ENCODE results near the gene YY1.

YY1 gene

GRCh38 chr14:100320157-100320856 is 81.4 kb downstream of the YY1 start:
- Mint-ChIP-seq H3K4me1 (peaks cover 5% of the 10 kb centered on the region), H3K36me3 (no peaks in the 10 kb centered on the region), H3K9me3 (no peaks in the 10 kb centered on the region), H3K27ac (no peak overlapping the region), H3K27me3 (no peaks in the 10 kb centered on the region), H3K4me3 (no peak overlapping the region)

- Mint-ChIP-seq H3K27ac (no peak overlapping the region), H3K36me3 (no peaks in the 10 kb centered on the region), H3K4me1 (peaks cover 5% of the 10 kb centered on the region), H3K9me3 (no peaks in the 10 kb centered on the region), H3K27me3 (no peaks in the 10 kb centered on the region), H3K4me3 (no peak overlapping the region)
Measured at GRCh38 chr14:100321473-100322137, 82.7 kb downstream of the YY1 start.

- no peak overlapping the region for H3K4me3 Mint-ChIP-seq
- no peaks in the 10 kb centered on the region for H3K36me3 Mint-ChIP-seq
- H3K27me3 Mint-ChIP-seq = no peaks in the 10 kb centered on the region
- H3K27ac Mint-ChIP-seq = peak overlapping the region; percentile 55
- peaks cover 5% of the 10 kb centered on the region for H3K4me1 Mint-ChIP-seq
- no peaks in the 10 kb centered on the region for H3K9me3 Mint-ChIP-seq
Measured at GRCh38 chr14:100322138-100322957, 83.4 kb downstream of the YY1 start.

GRCh38 chr14:100323121-100323941 is 84.4 kb downstream of the YY1 start, which contains the start of gene SLC25A47:
TSS of gene SLC25A47 (plus strand) at chr14:100323339. CDS start at chr14:100323415, 76 bp downstream.
- H3K4me3 Mint-ChIP-seq = no peak within 1 kb of the TSS
- peak within 1 kb of the TSS; percentile 55 for H3K27ac Mint-ChIP-seq

GRCh38 chr14:100323942-100324307 is 85.0 kb downstream of the YY1 start:
- Mint-ChIP-seq H3K4me1 (no peaks in the 10 kb centered on the region), H3K4me3 (no peak overlapping the region), H3K9me3 (no peaks in the 10 kb centered on the region), H3K36me3 (no peaks in the 10 kb centered on the region), H3K27me3 (no peaks in the 10 kb centered on the region), H3K27ac (no peak overlapping the region)

More at GRCh38 chr14:100323121-100323941, 84.4 kb downstream of the YY1 start, which contains the start of gene SLC25A47:
- no peaks in the 10 kb centered on the region for H3K9me3 Mint-ChIP-seq
- H3K36me3 Mint-ChIP-seq = no peaks in the 10 kb centered on the region
- no peaks in the 10 kb centered on the region for H3K27me3 Mint-ChIP-seq
- H3K4me1 Mint-ChIP-seq = no peaks in the 10 kb centered on the region

GRCh38 chr14:100325231-100325632 is 86.3 kb downstream of the YY1 start:
- Mint-ChIP-seq H3K27ac (no peak overlapping the region), H3K27me3 (no peaks in the 10 kb centered on the region), H3K36me3 (no peaks in the 10 kb centered on the region), H3K9me3 (no peaks in the 10 kb centered on the region), H3K4me3 (no peak overlapping the region), H3K4me1 (no peaks in the 10 kb centered on the region)

GRCh38 chr14:100325958-100326357 is 87.0 kb downstream of the YY1 start:
- Mint-ChIP-seq H3K36me3 (no peaks in the 10 kb centered on the region), H3K4me1 (no peaks in the 10 kb centered on the region), H3K9me3 (no peaks in the 10 kb centered on the region), H3K27ac (no peak overlapping the region), H3K27me3 (no peaks in the 10 kb centered on the region), H3K4me3 (no peak overlapping the region)

GRCh38 chr14:100327128-100327527 is 88.2 kb downstream of the YY1 start:
- no peaks in the 10 kb centered on the region for H3K36me3 Mint-ChIP-seq
- H3K27ac Mint-ChIP-seq = no peak overlapping the region
- H3K4me3 Mint-ChIP-seq = no peak overlapping the region
- no peaks in the 10 kb centered on the region for H3K27me3 Mint-ChIP-seq
- H3K4me1 Mint-ChIP-seq = no peaks in the 10 kb centered on the region
- H3K9me3 Mint-ChIP-seq = no peaks in the 10 kb centered on the region

- no peak overlapping the region for H3K4me3 Mint-ChIP-seq
- H3K27me3 Mint-ChIP-seq = no peaks in the 10 kb centered on the region
- no peaks in the 10 kb centered on the region for H3K4me1 Mint-ChIP-seq
- H3K27ac Mint-ChIP-seq = no peak overlapping the region
- H3K36me3 Mint-ChIP-seq = no peaks in the 10 kb centered on the region
- no peaks in the 10 kb centered on the region for H3K9me3 Mint-ChIP-seq
Measured at GRCh38 chr14:100328495-100329163, 89.7 kb downstream of the YY1 start.

GRCh38 chr14:100329233-100330006 is 90.5 kb downstream of the YY1 start:
- H3K36me3 Mint-ChIP-seq = no peaks in the 10 kb centered on the region
- H3K27me3 Mint-ChIP-seq = no peaks in the 10 kb centered on the region
- H3K4me3 Mint-ChIP-seq = no peak overlapping the region
- no peaks in the 10 kb centered on the region for H3K9me3 Mint-ChIP-seq
- H3K4me1 Mint-ChIP-seq = no peaks in the 10 kb centered on the region
- peak overlapping the region; percentile 59 for H3K27ac Mint-ChIP-seq

- Mint-ChIP-seq H3K36me3 (no peaks in the 10 kb centered on the region), H3K4me3 (no peak overlapping the region), H3K27ac (no peak overlapping the region), H3K9me3 (no peaks in the 10 kb centered on the region), H3K27me3 (no peaks in the 10 kb centered on the region), H3K4me1 (no peaks in the 10 kb centered on the region)
Measured at GRCh38 chr14:100330007-100330344, 91.0 kb downstream of the YY1 start.

GRCh38 chr14:100330388-100330931 is 91.5 kb downstream of the YY1 start:
- Mint-ChIP-seq H3K27me3 (no peaks in the 10 kb centered on the region), H3K9me3 (no peaks in the 10 kb centered on the region), H3K4me3 (no peak overlapping the region), H3K27ac (no peak overlapping the region), H3K4me1 (no peaks in the 10 kb centered on the region), H3K36me3 (no peaks in the 10 kb centered on the region)

GRCh38 chr14:100332071-100332639 is 93.2 kb downstream of the YY1 start:
- Mint-ChIP-seq H3K36me3 (peaks cover 10% of the 10 kb centered on the region), H3K4me3 (no peak overlapping the region), H3K27ac (peak overlapping the region; percentile 35), H3K27me3 (no peaks in the 10 kb centered on the region), H3K9me3 (no peaks in the 10 kb centered on the region), H3K4me1 (no peaks in the 10 kb centered on the region)
